ENCODE data around the gene CACFD1.

CACFD1 gene

GRCh38 chr9:133483611-133484010 lies 23.8 kb downstream of the CACFD1 start:
- no peak for DNase-seq (ENCODE audit: low read depth in 2 of 2)

GRCh38 chr9:133484671-133485437 lies 25.1 kb downstream of the CACFD1 start:
- no peak for DNase-seq (ENCODE audit: low read depth in 2 of 2)

DNA sequence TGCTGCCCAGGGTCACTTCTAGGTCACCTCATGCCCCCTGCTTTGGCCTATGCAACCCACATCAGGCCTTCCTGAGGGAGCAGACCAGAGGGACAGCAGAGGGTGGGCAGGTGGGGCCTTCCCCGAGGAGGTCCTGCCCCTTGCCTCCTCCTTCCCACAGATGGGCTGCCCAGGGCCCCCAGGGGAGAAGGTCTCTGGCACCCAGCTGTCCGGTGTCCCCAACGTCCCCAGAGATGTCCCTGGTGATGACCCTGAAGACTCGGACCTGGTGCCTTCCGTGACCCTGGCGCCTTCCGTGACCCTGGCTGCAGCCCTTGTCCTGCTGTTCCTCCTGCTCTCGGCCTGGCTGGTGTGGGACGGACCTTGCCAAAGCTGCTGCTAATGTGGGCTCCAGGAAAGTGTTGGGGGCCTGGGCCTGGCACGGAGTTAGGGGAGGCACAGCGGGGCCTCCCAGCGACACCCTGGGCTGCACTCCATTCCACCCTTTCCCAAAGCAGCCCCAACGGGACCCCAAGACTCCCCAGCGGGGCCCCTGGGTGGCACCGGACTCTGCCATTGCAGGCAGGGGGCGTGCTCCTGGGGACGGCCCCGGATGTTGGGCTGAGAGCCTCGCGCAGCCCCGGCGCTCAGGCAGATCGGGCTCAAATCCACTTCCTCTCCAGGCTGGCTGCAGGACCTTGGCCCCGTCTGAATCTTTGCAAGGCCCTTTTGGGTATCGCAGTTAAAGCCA lies 25.9 kb downstream of the CACFD1 start:
- DNase-seq (ENCODE audit: low read depth in 2 of 2): no peak

DNA sequence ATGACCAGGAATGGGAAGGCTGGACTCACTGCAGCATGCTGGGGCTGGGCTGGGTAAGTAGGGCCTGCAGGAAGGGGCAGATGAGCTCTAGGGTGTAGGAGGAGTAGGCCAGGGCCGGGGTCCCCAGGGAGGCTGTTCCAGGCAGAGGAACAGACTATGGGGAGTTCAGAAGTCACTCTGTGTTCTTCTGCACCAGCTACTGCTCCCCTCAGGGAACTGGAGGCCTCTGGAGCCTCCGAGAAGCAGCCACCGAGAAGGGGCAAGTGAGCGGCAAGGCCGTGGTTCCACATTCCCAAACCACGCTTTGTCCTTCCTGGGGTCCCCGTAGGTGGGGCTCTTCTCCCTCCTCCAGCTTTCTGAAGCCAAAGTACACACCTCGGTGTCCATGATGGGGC lies 27.6 kb downstream of the CACFD1 start:
- no peak for DNase-seq (ENCODE audit: low read depth in 2 of 2)

DNA sequence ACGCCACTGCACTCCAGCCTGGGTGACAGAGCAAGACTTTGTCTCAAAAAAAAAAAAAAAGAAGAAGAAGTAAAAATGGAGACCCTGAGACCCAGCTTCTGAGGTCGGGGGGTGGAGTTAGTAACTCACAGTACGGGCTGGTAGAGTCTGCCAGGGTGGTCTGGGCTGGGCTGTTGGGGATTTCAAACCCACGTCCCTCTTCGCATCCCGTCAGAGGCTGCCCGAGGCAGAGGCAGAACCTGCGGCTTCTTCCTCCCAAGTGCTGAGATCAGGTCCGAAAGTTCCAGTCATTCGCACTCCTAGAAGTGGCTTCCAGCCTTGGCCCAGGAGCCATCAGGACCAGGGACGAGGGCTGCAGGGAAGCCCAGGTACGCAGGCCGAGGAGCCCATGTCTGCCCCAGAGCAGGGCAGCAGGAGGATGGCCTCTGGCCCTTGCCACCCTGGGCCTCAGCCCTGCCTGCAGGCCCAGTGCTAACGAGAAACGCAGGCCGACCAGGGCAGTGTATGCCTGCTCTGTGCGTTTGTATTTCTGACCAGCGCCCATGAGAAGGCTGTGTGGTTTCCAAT lies 29.0 kb downstream of the CACFD1 start:
- DNase-seq (ENCODE audit: low read depth in 2 of 2): no peak

- DNase-seq (ENCODE audit: low read depth in 2 of 2): no peak
Observed at GRCh38 chr9:133489253-133490190, 29.7 kb downstream of the CACFD1 start.

DNA sequence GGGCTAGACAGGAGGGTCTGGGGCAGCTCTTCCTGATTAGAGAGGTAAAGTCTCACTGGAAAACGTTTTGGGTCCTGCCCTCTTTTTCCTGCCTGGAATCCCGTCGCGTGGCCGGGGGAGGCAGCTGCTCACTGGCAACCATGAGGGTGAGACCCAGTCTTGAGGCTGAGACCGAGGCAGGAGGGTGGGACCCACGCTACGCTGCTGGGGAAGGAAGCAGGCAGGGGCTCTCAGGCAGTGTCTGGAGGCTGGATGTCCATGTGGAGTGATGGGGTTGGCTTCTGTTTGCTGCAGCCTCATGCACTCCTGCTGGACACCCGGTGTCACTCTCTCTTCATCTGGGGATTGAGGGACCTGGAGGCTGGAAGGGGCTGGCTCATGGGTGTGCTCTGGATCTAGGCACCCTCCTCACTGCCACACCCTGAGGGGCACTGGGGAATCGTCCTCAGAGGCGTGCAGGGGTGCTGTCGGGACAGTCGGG lies 30.5 kb downstream of the CACFD1 start:
- DNase-seq (ENCODE audit: low read depth in 2 of 2): no peak

DNA sequence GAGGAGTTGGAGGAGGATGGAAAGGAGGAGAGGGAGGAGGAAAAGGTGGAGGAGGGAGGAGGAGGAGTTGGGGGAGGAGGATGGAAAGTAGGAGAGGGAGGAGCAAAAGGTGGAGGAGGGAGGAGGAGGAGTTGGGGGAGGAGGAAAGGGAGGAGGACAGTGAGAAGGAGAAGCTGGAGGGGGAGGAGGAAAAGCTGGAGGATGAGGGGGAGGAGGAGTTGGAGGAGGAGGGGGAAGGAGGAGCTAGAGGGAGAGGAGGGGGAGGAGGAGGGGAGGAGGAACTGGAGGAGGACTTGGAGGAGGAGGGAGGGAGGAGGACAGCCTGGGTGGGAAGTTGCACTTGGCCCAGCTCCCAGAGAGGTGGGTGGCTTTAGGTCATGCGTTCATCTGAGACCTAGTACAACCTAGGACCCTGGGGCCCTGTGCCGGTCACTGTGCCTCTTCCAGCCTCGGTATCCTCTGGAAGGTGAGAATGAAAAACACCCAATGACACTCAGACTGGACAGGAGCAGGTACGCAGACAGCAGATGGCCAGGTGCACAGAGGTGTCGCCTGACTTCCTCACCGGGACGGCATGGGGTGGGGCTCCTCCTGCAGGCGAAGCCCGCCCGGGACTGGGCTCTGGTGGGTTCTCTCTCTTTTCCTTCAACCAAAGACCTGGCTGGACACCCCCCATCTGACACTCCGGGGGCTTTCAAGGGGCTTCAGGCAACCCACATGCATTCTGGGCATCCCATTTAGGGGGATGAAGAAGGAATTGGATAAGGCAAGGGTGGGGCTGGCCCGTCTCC lies 31.3 kb downstream of the CACFD1 start:
- no peak for DNase-seq (ENCODE audit: low read depth in 2 of 2)

GRCh38 chr9:133491656-133491925 lies 31.8 kb downstream of the CACFD1 start:
- no peak for DNase-seq (ENCODE audit: low read depth in 2 of 2)

DNA sequence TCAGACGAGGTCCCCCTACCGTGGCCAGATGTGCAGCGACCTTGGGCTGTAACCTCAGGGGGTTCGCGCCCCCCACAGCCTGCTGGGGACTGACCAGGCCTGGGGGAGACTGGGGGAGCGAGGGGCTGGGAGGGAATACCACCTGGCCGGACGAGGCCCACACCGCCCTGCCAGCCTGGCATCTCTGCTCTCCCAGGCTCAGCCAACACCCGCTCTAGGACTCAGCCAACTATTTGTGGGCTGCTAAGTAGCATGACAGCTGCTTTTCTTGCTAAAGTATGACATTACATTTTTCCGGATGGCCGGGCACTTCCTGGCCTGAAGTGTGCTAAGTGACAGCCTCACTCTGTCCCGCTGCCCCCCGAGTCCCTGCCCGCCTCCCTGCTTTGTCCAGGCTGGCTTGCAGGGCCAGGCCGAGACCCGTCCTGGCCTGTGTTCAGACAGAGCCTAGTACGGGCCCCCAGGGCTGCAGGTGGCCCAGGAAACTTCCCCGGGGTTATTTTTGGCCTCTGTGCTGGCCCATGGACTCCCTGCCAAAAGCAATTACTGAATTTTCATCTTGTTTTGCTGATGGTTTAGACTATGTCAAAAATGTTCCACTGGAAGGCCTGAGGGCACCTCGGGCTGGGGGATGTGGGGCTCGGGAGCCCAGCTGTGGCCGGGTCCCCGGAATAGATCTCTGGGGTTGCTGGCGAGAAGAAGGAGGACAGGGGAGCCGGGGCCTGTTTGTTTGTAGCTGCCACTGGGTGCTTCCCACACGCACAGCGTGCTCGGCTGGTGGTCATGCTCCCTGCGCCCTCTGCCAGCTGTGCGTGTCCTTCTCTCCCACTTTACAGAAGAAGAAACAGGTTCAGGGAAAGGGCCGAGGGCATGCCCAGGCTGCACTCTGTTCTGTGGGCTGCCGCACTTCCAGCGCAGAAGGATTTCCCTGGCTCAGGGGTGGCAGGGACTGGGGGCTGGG lies 32.6 kb downstream of the CACFD1 start:
- no peak for DNase-seq (ENCODE audit: low read depth in 2 of 2)

DNA sequence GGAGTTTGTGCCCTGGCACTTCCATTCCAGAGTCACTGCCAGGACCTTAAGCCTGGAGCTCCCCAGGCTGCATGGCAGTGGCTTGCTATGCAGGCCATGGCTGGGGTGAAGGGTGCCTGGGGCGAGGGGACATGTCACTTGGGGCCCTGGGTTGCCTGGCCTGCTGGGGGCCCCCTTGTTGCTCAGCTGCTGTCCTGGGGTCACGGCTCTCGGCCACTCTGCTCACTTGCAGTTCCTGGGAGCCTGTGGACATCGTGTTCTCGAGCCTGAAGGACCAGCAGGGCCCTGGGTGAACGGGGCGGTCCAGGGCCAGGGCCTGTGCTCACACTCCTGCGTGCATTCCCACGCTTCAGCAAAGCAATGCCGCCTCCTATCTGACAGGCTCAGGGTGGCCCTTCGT lies 33.6 kb downstream of the CACFD1 start:
- no peak for DNase-seq (ENCODE audit: low read depth in 2 of 2)

- no peak for DNase-seq (ENCODE audit: low read depth in 2 of 2)
Observed at GRCh38 chr9:133493845-133494540, 34.2 kb downstream of the CACFD1 start.

DNA sequence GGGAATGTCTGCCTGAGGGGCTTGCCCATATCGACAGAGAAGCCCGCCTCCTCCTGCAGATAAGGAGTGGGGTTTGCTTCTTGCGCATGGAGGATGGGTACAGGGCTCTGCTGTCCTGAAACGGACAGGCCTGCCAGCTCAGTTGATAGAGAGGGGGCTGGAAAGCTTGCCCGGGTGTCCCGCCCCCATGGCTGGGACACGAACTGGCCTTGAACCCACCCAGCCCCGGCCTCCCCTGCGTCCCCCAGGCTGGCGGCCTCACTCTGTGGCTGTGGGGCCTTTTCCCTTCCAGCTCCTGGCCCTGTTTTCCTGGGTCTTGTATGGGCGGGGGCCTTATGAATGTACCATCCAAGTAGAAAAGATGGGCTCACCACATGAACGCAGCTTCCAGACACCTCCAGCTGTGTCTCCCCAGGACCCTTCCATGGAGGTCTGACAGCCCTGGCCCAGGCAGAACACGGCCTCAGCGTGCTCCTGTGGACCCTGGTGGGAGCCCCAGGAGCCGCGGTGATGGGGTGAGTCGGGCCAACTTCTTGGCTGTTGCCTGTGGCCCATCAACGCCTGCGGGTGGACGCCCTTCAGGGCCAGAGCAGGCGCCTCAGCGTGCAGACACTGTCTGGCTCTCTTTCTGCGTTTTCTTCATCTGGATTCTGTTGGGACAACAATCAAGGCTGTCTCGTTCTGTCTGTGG lies 35.0 kb downstream of the CACFD1 start:
- no peak for DNase-seq (ENCODE audit: low read depth in 2 of 2)

GRCh38 chr9:133495327-133496293 lies 35.8 kb downstream of the CACFD1 start:
- no peak for DNase-seq (ENCODE audit: low read depth in 2 of 2)

DNA sequence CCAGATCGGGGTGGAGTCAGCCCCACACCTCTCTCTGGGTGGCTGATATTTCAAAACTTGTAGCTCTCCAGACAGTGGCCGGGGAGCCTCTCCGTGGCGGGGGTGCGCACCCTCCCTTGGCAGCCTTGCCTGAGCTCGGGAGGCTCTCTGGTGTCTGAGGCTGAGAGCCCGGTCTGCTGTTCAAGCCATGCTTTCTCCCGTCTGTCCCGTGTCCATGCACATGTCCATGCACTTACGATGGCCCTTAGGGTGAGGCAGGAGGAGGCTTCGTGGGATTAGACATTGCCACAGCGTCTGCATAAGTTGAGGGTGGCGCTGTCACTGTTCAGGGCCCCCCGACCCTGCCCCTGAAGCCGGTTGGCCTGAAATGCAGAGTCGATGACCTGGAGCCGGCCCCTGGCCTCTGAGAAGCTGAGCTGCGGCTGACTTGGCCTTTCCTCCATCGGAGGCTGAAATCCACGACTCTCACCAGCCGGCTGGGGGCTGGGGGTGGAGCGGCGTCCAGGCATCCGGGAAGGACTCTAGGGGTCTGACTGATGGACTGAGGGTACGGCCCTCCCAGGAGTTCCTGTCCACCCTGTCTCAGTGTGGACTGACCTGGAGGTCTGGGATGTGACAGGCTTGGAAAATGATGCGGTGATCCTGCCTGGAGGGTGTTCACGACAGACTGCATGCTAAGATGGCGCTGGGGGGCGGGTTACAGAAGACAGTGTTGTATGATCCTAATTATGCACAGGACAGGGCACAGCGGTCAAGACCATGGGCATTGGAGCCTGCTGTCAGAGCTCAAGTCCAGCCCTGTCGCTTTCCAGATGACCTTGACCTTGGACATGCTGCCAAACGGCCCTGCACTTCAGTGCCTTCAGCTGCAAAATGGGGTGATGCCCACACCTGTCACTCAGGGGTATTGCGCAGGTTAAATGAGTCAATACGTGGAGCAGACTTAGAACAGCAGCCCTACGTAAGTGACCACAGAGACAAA lies 37.4 kb downstream of the CACFD1 start:
- DNase-seq (ENCODE audit: low read depth in 2 of 2): no peak

- no peak for DNase-seq (ENCODE audit: low read depth in 2 of 2)
Observed at GRCh38 chr9:133499132-133499891, 39.5 kb downstream of the CACFD1 start.

Data from stimulated activated CD8-positive, alpha-beta memory T cell treated with anti-CD3 and anti-CD28 coated beads, Interleukin-15, amount 100 ng/mL, for 4 hours (primary cell).